GM18508 (cell line): ENCODE data around the gene CLDN24.
"Not testable (repeated sequence)": the region's sequence is repeated elsewhere in the genome, so short reads cannot be mapped to it uniquely, and the experiment has no call there.

Source experiments
- ATAC-seq: cut with Tn5 transposase; IDR thresholded peaks from one replicate; pipeline ENCODE4 v1.9.1; 2021; ENCODE audit warnings: moderate number of reproducible peaks; ENCODE audit not compliant: insufficient read depth, unreplicated experiment

CLDN24 gene

GRCh38 chr4:183324619-183325018 is 2.4 kb upstream of the CLDN24 start:
- no peak for ATAC-seq

GRCh38 chr4:183324056-183324455 is 1.8 kb upstream of the CLDN24 start:
- ATAC-seq: not testable (repeated sequence)

GRCh38 chr4:183323295-183323694 is 1.1 kb upstream of the CLDN24 start:
- ATAC-seq: no peak

DNA sequence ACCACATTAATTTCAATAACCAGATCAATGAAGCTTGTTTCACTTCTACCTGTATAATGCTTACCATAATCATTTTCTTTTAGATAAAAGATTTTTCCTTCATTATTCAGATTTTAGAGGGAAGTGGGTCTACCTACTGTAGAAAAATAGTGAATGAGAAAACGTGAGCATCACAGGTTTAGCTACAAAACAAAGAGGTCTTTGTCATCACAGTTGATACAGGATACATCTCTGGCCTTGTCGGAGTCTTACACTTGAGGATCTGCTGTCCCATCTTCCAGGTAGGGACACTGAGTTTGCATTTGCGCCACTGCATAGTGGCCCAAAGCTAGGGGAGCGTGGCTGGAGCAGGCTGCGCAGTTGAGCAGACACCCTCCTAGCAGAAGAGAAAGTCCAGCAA is 710 bp downstream of the CLDN24 start:
- no peak for ATAC-seq

- no peak for ATAC-seq
Measured at GRCh38 chr4:183321079-183321478, 1.1 kb downstream of the CLDN24 start.

- ATAC-seq: no peak
Measured at GRCh38 chr4:183320211-183321059, 1.8 kb downstream of the CLDN24 start, which contains the start of gene CLDN22. TSS of gene CLDN22 (minus strand) at chr4:183320276. CDS start at chr4:183320218, 58 bp downstream.

- ATAC-seq: no peak
Measured at GRCh38 chr4:183318656-183319055, 3.6 kb downstream of the CLDN24 start.

DNA sequence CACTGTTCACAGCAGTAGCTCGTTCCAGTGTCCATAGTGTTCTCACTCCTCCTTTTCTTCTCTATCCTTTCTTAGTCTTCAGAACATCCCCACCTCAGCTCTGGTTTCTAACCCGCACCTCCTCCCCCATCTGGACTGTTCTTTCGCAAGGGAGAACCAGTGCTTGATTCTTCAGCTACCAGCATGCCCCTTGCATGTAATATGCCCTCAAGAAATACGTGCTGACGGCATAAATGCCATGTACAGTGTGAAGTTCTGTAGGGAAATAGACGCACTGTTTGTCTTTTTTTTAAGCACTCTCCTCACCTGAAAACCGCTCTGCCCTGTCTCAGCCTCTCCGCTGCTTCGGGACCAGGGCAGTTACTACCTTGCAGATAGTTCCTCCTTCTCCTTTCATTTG is 7.4 kb downstream of the CLDN24 start:
- ATAC-seq: no peak

DNA sequence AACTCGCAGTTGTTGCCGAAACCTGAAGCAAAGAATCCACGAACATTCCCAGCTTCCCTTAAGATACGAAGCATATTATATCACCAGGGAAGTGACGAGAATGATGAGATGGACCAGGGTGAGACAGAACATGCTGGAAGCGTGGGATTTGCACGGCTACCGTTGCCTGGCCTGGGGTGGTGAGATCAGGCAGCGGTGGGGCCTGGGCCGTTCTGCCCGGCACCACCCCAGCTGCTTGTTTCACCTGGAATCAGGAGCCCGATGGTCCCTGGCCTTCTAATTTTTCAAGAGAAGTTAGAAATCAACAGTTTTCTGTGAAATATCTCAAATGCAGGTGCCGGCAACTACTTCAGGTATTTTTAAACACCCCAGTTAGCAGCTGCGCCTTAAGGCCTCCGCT is 7.9 kb downstream of the CLDN24 start:
- ATAC-seq: no peak

GRCh38 chr4:183312841-183313240 is 9.4 kb downstream of the CLDN24 start:
- no peak for ATAC-seq

- no peak for ATAC-seq
Measured at GRCh38 chr4:183306811-183307210, 15.4 kb downstream of the CLDN24 start.

GRCh38 chr4:183304538-183304937 is 17.7 kb downstream of the CLDN24 start:
- no peak for ATAC-seq

DNA sequence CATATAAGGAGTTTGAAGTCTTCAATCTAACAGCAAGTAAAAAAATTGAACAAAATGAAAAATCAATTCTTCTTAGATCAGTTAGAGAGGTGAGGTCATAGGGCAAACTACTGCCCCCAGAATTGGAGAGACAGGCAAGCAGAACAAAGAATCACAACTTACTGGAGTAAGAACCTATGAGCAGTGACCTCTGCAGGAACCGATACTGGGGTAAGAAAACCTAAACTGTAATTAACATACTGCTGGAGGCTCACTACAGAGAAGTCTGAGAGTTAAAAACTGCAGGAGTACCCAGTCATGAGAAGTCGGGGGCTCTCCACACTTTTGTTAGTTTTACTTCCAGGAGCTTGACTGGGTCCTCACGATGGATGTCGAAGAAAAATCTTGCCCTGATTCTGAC is 18.2 kb downstream of the CLDN24 start:
- ATAC-seq: no peak

GRCh38 chr4:183303301-183303700 is 18.9 kb downstream of the CLDN24 start:
- no peak for ATAC-seq

DNA sequence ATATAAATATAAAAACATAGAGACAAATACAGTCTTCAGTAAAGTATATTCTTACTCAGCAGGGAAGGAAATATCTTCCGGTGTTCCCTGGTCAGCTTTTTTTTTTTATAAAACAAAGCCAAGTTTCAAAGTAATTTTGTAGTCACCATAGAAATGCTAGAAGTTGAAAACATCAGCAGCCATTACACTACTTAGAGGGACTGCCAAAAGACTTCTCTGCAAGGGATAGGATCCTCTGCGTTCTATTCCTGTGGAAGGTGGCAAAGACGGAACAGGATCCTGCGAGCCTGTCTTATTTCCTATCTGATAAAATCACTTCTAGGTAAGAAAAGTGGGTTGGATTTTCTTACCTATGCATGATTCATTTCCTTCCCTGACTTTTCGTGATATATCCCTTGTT is 21.6 kb downstream of the CLDN24 start:
- ATAC-seq: no peak

DNA sequence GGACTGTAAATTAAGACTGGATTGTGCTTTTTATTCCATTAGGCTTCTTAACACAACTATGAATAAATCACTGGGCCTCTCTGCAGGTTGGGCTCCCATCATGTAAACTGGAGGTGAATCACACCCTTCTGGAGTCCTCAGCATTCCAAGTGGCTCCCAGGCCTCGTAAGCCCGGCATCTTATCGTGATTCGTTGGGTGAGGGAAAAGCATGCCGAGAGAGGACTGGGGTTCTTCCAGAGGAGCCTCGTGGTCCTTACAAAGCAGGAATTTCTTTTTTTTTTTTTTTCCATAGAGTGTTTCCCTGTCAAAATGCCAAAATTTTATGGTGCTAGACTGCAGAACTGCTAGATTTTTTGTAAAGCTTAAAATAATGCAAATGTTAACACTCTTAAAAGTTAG is 22.2 kb downstream of the CLDN24 start:
- no peak for ATAC-seq

- no peak for ATAC-seq
Measured at GRCh38 chr4:183299464-183299863, 22.8 kb downstream of the CLDN24 start.

DNA sequence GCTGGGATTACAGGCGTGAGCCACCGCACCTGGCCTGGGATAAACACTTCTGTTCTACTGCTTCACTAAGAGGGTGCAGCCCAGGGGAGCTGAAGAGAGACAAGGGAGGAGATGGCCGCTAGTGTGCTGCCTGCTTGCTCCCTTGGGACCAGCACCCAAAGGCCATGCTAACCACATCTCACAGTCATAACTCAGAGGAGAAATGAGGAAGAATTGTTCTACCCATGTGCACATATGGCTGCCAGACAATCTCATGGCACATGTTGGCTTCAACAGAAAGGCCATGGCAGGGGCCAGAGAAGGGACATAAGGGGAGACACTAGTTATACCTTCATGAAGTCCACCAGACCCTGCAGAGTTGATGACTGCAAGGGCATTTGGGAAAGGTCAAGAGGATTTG is 24.6 kb downstream of the CLDN24 start:
- peak; percentile 66 for ATAC-seq

- ATAC-seq: no peak
Measured at GRCh38 chr4:183295711-183296110, 26.5 kb downstream of the CLDN24 start.

GRCh38 chr4:183291070-183291469 is 31.2 kb downstream of the CLDN24 start:
- ATAC-seq: no peak

DNA sequence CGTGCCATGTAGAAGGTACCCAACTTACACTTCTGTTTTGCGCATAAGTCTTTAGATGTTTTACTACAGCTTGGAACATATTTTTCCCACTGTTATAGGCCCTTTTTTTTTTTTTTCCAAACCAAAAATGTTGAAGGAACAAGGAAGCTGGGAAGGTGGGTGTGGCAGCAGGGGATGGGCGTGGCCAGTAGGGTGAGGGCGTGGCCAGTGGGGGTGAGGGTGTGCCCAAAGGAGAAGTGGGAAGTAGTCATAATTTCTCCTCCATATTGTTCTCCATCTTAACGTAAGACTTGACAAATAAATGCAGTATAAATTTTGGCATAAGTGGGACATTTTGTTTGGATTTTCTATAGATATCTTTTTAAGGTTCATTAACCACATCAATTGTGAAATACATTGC is 32.5 kb downstream of the CLDN24 start:
- ATAC-seq: no peak

DNA sequence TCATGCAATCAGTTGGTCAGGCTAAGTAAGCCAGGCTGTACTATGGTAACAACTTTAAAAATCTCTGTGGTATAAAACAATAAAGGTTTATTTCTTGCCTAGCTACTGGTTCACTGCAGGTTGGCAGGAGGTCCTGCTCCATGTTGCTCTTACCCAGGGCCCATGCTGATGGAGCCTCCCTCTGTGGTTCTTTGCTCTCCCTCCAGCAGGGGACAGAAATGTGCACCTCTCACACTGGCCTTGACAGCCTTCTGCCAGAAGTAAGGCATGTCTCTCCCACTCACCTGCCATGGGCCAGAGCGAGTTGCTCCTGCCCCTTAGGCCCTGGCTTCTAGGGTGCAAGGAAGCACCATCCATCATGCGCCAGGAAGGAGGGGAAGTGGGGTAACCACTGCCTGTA is 33.3 kb downstream of the CLDN24 start:
- no peak for ATAC-seq
